Activated CD8-positive, alpha-beta memory T cell treated with anti-CD3 and anti-CD28 coated beads, Interleukin-2, amount 10 ng/mL, durations not matched to agents 7 days and 5 days (primary cell): ENCODE data around the gene RNF208. TPM values are rescaled to one million over a fixed set of nuclear protein-coding genes. Genes with fewer than 3 reads are reported as not detected.
A peak's percentile ranks its signal among the peaks of the same experiment; 100 is the strongest.

Source experiments
- ATAC-seq: fragments of 150-1000 bp; cut with Tn5 transposase; one replicate; pipeline ENCODE4 v1.10.0; 2021; ENCODE audit warnings: moderate library complexity
- CTCF ChIA-PET: fragments of 350-600 bp; sonication (Branson Sonifier 250); formaldehyde crosslinking; loops from one replicate; lab custom pipeline; 2021; ENCODE audit warnings: antibody characterized with exemption; lab: Charles Lee
- DNase-seq: peaks from one replicate; pipeline ENCODE4 v3.0.0-alpha.2; 2020
- H3K27ac Mint-ChIP-seq: one replicate; pipeline ENCODE4 v1.8.0; 2021; ENCODE audit warnings: mild to moderate bottlenecking, mixed read lengths
- H3K27me3 Mint-ChIP-seq: one replicate; pipeline ENCODE4 v1.8.0; 2021; ENCODE audit warnings: mixed read lengths
- H3K36me3 Mint-ChIP-seq: one replicate; pipeline ENCODE4 v1.8.0; 2021; ENCODE audit warnings: mild to moderate bottlenecking, mixed read lengths
- H3K4me1 Mint-ChIP-seq: one replicate; pipeline ENCODE4 v1.8.0; 2021; ENCODE audit warnings: mixed read lengths
- H3K4me3 Mint-ChIP-seq: one replicate; pipeline ENCODE4 v1.8.0; 2021; ENCODE audit warnings: mild to moderate bottlenecking, moderate library complexity, mixed read lengths
- H3K9me3 Mint-ChIP-seq: one replicate; pipeline ENCODE4 v1.8.0; 2022; ENCODE audit warnings: low read depth, mixed read lengths
- total RNA-seq, 2 experiments: library from RNA; stranded (reverse); gene quantifications; one replicate each; pipeline ENCODE4 v1.2.3, GENCODE V29; 2021

Gene RNF208
- total RNA-seq, 2 experiments from 2014 or later = 2.9 to 3.0 TPM

- Mint-ChIP-seq H3K4me1 (peaks cover 3% of the 10 kb centered on the region), H3K27ac (no peak overlapping the region), H3K36me3 (no peaks in the 10 kb centered on the region), H3K9me3 (no peaks in the 10 kb centered on the region), H3K27me3 (no peaks in the 10 kb centered on the region), H3K4me3 (no peak overlapping the region)
- CTCF ChIA-PET = interaction anchor here (1.2 to 7.1 kb wide), 2 partner anchors 11 to 114 kb away, joined by 3 to 91 read pairs; partner anchors contain the start of genes DPP7 and RNF208
- no peak for DNase-seq
- ATAC-seq = no peak
Observed at GRCh38 chr9:137233143-137233980, 11.3 kb upstream of the RNF208 start.

GRCh38 chr9:137232510-137232909 is 10.5 kb upstream of the RNF208 start:
- CTCF ChIA-PET = no interaction called here
- H3K9me3 Mint-ChIP-seq = no peaks in the 10 kb centered on the region
- no peak overlapping the region for H3K27ac Mint-ChIP-seq
- ATAC-seq (no peak), DNase-seq (no peak)
- no peak overlapping the region for H3K4me3 Mint-ChIP-seq
- no peaks in the 10 kb centered on the region for H3K27me3 Mint-ChIP-seq
- no peaks in the 10 kb centered on the region for H3K36me3 Mint-ChIP-seq
- H3K4me1 Mint-ChIP-seq = peaks cover 2% of the 10 kb centered on the region

- Mint-ChIP-seq H3K36me3 (no peaks in the 10 kb centered on the region), H3K4me3 (no peak overlapping the region), H3K4me1 (peaks cover 2% of the 10 kb centered on the region), H3K27me3 (no peaks in the 10 kb centered on the region), H3K9me3 (no peaks in the 10 kb centered on the region), H3K27ac (no peak overlapping the region)
- DNase-seq = no peak
- CTCF ChIA-PET = no interaction called here
- no peak for ATAC-seq
Observed at GRCh38 chr9:137232101-137232500, 10.1 kb upstream of the RNF208 start.

GRCh38 chr9:137231372-137232039 is 9.5 kb upstream of the RNF208 start:
- Mint-ChIP-seq H3K4me3 (no peak overlapping the region), H3K27me3 (no peaks in the 10 kb centered on the region), H3K4me1 (peaks cover 2% of the 10 kb centered on the region), H3K27ac (no peak overlapping the region), H3K36me3 (no peaks in the 10 kb centered on the region), H3K9me3 (no peaks in the 10 kb centered on the region)
- no peak for ATAC-seq
- no peak for DNase-seq
- CTCF ChIA-PET = interaction anchor here (1.6 to 2.3 kb wide), 2 partner anchors 9 to 136 kb away, joined by 5 to 7 read pairs; no protein-coding TSS in a partner anchor

GRCh38 chr9:137230705-137231371 is 8.8 kb upstream of the RNF208 start, which contains the start of gene SLC34A3:
Gene SLC34A3 (plus strand): TSS chr9:137230901. CDS start chr9:137231703, 802 bp downstream.
- peaks cover 2% of the 10 kb centered on the region for H3K4me1 Mint-ChIP-seq
- ATAC-seq (no peak), DNase-seq (no peak)
- no peaks in the 10 kb centered on the region for H3K36me3 Mint-ChIP-seq
- CTCF ChIA-PET = interaction anchor here (0.9 to 2.3 kb wide), 6 partner anchors 9 to 184 kb away, joined by 3 to 7 read pairs (median 4); partner anchors contain the start of genes ANAPC2 and SSNA1
- H3K9me3 Mint-ChIP-seq = no peaks in the 10 kb centered on the region
- no peaks in the 10 kb centered on the region for H3K27me3 Mint-ChIP-seq
- no peak within 1 kb of the TSS for H3K4me3 Mint-ChIP-seq
- H3K27ac Mint-ChIP-seq = no peak within 1 kb of the TSS

GRCh38 chr9:137229903-137230704 is 8.1 kb upstream of the RNF208 start:
- Mint-ChIP-seq H3K4me1 (peaks cover 6% of the 10 kb centered on the region), H3K4me3 (no peak overlapping the region), H3K36me3 (no peaks in the 10 kb centered on the region), H3K27ac (no peak overlapping the region), H3K27me3 (no peaks in the 10 kb centered on the region), H3K9me3 (no peaks in the 10 kb centered on the region)
- CTCF ChIA-PET = interaction anchor here (0.9 to 2.3 kb wide), 6 partner anchors 10 to 184 kb away, joined by 3 to 7 read pairs (median 4); partner anchors contain the start of genes ANAPC2 and SSNA1
- ATAC-seq (no peak), DNase-seq (no peak)

GRCh38 chr9:137228968-137229896 is 7.2 kb upstream of the RNF208 start:
- peaks cover 11% of the 10 kb centered on the region for H3K4me1 Mint-ChIP-seq
- H3K27me3 Mint-ChIP-seq = no peaks in the 10 kb centered on the region
- ATAC-seq = no peak
- CTCF ChIA-PET = interaction anchor here (0.6 to 3.2 kb wide), 6 partner anchors 11 to 284 kb away, joined by 3 to 19 read pairs (median 4); partner anchors contain the start of genes ANAPC2 and SSNA1
- no peak overlapping the region for H3K4me3 Mint-ChIP-seq
- no peaks in the 10 kb centered on the region for H3K9me3 Mint-ChIP-seq
- no peaks in the 10 kb centered on the region for H3K36me3 Mint-ChIP-seq
- DNase-seq = no peak
- no peak overlapping the region for H3K27ac Mint-ChIP-seq

GRCh38 chr9:137228506-137228967 is 6.5 kb upstream of the RNF208 start:
- Mint-ChIP-seq H3K27ac (no peak overlapping the region), H3K9me3 (no peaks in the 10 kb centered on the region)
- CTCF ChIA-PET = interaction anchor here (0.6 to 6.8 kb wide), 11 partner anchors 10 to 285 kb away, joined by 3 to 110 read pairs (median 17); partner anchors contain the start of genes ANAPC2, NDOR1, SAPCD2 and SSNA1

GRCh38 chr9:137227853-137228505 is 5.9 kb upstream of the RNF208 start:
- no peak overlapping the region for H3K27ac Mint-ChIP-seq
- DNase-seq (no peak), ATAC-seq (no peak)
- H3K4me3 Mint-ChIP-seq = no peak overlapping the region
- no peaks in the 10 kb centered on the region for H3K9me3 Mint-ChIP-seq
- H3K36me3 Mint-ChIP-seq = no peaks in the 10 kb centered on the region
- H3K4me1 Mint-ChIP-seq = peaks cover 15% of the 10 kb centered on the region
- CTCF ChIA-PET = interaction anchor here (0.7 to 6.8 kb wide), 20 partner anchors 11 to 231 kb away, joined by 3 to 110 read pairs (median 10); partner anchors contain the start of genes ANAPC2, MAN1B1, NDOR1 and NSMF
- H3K27me3 Mint-ChIP-seq = no peaks in the 10 kb centered on the region

More at GRCh38 chr9:137228506-137228967, 6.5 kb upstream of the RNF208 start:
- ATAC-seq (no peak), DNase-seq (no peak)
- no peaks in the 10 kb centered on the region for H3K36me3 Mint-ChIP-seq
- H3K27me3 Mint-ChIP-seq = no peaks in the 10 kb centered on the region
- H3K4me3 Mint-ChIP-seq = no peak overlapping the region
- H3K4me1 Mint-ChIP-seq = peaks cover 14% of the 10 kb centered on the region

GRCh38 chr9:137227054-137227852 is 5.2 kb upstream of the RNF208 start, which contains the start of gene RNF224:
Gene RNF224 (plus strand): TSS chr9:137227502. CDS start chr9:137228336, 834 bp downstream.
- H3K36me3 Mint-ChIP-seq = no peaks in the 10 kb centered on the region
- peak; percentile 89 for DNase-seq
- no peaks in the 10 kb centered on the region for H3K27me3 Mint-ChIP-seq
- ATAC-seq = peak; percentile 46
- peaks cover 18% of the 10 kb centered on the region for H3K4me1 Mint-ChIP-seq
- CTCF ChIA-PET = interaction anchor here (0.6 to 6.8 kb wide), 26 partner anchors 11 to 232 kb away, joined by 3 to 110 read pairs (median 6); partner anchors contain the start of genes ANAPC2, GRIN1, MAN1B1 and NDOR1
- no peaks in the 10 kb centered on the region for H3K9me3 Mint-ChIP-seq
- no peak within 1 kb of the TSS for H3K4me3 Mint-ChIP-seq
- H3K27ac Mint-ChIP-seq = no peak within 1 kb of the TSS
